NCI-H1105 (cell line): Measurements from ENCODE around the gene SLC35D1.

ENCODE experiments used
- DNase-seq: peaks from one replicate; lab custom pipeline; 2025; lab: John Stamatoyannopoulos, UW

Gene SLC35D1

DNA sequence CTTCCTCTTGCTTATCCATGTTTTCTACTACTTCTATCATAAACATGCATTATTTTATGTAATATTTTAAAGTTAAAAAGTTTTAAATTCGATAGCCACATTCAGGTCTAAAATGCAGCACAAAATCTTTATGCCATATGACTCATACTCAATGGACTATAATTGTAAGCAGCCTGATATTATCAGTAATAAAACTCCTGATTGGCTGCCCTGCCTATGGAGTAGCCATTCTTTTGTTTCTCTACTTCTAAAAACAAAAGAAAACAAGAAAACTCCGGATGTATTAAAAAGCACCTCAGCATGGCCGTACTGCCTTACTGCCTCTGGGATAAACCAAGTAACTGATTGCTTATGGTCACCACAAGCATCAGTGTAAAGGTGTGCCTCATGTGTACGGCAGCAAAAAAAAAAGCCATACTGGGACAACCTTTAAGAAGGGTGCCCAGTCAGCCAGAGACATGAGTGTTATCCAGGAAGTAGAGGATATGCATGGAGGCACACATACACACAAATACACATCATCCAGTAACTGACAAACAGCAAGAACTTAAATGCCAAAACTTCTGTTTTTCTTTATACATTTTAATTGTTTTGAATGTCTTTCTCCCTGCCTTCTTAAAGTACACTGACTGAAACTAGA lies 9.2 kb downstream of the SLC35D1 start:
- DNase-seq: no peak

DNA sequence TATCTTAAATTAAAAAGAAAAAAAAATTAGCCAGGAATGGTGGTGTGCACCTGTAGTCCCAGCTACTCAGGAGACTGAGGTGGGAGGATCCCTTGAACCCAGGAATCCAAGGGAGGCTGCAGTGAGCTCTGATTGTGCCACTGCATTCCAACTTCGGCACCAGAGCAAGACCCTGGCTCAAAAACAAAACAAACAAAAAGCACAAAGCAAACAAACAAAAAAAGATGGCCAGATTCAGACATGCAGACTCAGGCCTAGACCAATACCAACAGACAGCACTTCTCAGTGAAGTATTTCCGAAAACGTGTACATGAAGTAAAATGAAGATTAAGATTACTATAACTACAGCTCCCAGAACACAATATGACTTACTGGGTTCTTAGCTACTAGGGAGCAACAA lies 10.6 kb downstream of the SLC35D1 start:
- DNase-seq: no peak

DNA sequence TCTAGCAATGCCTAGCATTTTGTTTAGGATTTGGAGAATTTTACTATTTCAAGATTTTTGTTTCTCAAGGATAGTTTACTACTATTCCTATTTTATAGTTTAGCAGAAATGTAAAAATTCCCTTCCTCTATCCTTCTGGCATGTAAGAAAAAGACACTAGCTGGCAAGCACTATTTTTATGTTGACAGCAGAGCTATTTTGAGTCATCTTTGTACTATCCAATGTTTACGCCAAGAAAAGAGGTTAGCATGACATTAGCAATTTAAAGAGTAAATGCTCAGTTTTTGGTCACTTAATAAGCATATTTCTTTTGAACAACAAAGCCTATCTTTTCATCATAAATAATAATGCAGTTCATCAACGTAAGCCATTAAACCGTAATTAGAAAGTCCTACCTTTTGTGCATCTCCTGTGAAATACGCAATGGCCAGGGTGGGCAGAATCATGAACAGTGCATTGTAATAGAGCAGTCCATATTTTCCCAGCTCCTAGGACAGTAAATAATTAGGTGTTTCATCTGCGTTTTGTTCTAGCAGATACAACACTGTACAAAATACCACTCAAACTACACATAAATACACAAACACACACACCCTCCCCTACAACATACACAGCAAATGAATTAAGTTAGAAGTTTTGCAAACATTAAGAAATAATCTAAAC lies 12.0 kb downstream of the SLC35D1 start:
- no peak for DNase-seq

DNA sequence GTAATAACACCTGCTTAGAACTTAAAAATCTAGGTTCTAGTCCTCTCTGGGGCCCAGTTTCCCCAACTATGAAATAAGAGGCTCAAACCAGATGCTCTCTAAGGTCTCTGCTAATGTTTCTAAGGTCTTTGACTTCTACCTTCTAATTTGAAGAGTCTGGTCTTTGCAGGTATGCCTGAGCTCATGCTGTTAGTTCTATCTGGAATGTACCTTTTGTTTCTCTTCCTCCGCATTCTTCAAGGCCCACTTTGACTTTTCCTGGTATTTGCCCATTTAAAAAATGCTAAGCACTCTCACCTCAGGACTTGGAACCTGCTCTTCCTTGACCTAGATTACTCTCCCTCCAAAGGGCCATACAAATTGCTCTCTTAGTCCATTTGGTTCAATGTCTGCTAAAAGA lies 13.5 kb downstream of the SLC35D1 start:
- DNase-seq: no peak

DNA sequence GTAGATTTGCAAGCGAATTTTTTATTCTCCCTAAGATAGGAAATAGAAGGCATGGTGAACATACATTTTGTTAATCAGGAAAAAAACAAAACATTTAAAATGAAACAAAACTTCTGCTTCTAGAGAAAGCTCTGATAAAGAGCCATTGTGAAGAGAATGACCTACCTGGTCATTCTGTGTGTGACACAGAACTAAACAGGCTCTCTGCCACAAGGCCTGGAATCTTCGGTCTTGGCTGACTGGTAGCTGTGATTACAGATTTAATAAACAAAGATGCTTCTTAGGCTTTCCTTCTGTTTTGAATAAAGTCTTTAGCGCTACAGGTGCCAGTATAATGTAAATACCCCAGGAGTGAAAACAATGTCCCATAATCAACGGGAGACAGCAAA lies 22.1 kb downstream of the SLC35D1 start:
- no peak for DNase-seq

DNA sequence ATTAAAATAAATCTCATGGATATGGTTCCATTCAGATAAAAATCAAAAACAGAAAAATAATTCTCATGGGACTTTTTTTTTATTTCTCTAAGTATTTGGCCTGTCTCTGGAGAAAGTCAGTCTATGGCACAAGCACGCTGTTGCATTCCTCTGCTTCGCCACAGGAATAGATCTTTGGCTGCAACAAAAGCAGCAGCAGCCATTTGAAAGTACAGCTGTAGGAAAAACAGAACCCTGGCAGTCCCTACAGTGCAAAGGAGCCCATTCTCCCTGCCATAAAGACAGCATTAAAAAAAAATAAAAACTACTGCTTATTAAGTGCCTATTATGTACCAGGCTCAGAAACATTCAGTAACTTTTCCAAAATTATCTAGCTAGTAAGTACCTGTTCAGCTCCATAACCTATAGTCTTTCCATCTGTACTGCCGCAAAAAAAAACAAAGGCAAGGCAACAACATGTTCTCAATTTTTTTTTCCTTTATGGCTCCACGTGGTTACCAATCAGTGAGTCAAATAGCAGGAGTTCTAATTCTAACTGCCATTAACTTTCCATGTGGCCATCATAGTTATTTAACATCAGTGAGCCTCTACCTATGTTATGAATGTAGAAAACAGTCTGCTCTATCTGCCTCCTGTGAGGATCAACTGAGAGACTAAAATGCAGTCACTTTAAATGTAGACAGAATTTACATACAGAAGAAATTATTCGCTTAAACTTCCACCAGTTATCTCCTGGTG lies 22.7 kb downstream of the SLC35D1 start:
- no peak for DNase-seq

DNA sequence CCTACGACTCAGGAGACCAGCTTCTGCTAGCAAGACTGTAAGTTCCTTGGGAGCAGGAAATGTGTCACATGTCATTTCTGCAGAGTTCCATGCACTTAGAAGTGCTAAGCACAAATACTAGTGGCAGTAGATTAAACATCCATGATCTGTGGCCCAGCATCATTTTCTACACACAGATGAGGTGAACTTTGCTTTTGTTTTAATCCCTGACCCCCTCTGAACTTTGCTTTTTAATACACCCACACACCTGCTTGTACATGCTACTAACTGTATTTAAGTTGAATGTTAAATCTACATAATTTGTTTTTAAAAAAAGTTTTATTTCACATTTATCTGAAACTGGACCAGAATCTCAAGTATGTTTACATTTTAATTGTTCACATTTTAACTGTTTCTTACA lies 24.5 kb downstream of the SLC35D1 start:
- no peak for DNase-seq

DNA sequence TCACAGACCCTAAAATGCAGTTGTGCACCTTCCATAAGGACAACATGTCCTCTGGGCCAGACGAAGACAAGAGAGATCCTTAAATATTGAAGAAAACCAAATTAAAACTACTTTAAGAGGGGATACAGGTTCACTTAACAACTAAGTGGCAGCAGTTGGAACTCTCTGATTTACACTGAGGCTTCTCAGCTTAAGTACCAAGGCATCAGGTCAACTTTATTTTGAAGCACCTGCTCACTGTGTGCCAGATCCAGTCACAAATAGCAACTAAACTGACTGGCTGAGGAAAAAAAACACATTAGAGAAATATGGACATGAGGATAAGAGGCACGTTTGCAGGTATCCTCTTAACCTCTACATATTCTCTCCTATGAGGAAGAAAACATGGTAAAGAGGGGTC lies 33.2 kb downstream of the SLC35D1 start:
- DNase-seq: no peak

DNA sequence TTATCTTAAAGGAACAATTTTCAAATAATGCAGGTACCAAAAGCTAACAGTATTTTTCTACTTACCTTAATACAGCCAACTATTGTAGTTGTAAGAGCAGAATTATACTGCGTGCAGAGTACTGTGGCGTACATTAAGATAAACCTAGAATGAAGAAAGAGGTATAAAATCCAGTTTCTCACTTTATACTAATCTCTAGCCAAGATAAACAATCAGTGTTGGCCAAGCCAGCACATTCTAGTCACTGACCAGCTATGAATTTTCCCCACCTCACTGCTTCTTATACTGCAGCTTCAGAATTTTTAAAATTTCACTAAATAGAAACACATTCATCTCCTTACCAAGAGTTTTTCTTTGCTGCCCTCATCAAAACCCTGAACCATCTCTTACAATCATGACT lies 33.6 kb downstream of the SLC35D1 start:
- DNase-seq: no peak

DNA sequence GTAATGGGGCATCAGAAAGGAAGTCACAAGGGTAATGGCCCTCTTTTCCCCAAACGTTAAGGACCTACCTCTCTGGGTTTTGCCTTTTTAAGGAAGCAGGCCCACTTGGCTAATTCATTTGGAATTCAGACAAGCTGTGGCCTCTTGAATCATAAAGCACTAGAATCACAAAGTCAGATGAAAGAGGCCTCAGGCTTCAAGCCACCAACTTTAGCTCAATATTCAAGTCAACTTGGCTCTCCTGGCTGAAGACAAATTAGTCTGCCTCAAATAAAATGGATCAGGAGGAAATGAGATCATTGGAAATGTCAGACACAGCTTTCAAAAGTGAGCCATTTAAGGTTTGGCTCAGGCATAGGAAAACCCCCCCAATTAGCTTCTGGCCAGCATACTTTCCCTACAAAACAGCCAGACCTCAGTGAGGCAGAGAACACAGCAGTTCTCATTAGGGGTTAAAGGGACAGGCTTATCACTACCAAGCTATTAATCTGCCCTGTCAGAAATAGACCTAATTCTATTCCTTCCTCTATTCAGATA lies 34.3 kb downstream of the SLC35D1 start:
- DNase-seq: no peak

DNA sequence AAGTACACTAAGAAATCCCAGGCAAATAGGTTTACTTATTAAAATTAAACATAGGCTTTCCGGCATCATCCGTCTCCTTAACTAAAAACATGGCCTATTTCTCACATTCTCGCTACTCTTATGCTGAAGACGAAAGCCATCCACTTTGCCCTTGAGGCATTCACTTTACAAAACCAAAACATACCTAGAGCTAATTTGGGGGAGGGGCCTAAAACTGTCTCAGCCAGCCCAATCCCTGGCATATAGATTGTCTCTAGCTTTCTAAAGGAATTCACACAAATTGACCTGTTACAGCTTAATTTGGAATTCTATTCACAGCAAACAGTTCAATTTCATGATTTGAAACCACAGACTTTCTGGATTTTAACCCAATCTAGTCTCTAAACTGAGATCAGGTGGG lies 34.8 kb downstream of the SLC35D1 start:
- no peak for DNase-seq

DNA sequence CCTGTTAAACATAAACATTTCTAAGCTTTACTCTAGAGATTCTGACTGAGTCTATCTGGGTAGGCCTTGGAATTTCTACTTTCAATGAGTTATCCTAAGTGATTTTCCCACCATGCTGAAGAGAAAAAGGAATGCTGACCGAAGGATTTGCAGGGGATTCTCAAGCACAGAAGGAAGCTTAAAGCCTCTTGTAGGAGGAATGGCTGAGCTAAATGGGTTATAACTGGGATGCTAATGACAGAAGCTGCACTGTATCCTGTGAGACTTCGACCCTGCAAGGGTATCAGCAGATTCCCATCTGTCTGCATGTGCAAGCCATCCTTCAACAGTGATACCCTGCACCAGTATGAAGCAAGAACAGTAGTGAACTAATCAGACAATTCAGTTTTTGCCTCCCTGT lies 35.4 kb downstream of the SLC35D1 start:
- no peak for DNase-seq

DNA sequence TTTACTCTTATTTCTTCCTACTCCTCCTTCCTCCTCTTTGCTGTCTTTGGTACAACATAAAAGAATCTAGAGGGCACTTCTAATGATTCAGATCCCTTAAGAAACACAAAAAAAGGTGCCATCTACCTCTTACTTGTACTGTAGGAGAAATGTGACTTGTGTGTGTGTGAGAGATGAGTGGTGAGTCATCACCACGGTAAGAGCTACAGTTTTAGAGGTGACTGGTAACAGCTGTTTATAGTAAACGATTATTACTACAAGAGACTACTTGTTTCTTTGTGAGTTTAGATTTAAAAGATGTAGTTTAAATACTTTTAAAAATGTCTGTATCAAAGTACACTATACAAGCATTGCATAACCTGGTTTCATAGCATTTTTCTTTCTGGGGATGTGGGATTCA lies 40.4 kb downstream of the SLC35D1 start:
- DNase-seq: no peak

DNA sequence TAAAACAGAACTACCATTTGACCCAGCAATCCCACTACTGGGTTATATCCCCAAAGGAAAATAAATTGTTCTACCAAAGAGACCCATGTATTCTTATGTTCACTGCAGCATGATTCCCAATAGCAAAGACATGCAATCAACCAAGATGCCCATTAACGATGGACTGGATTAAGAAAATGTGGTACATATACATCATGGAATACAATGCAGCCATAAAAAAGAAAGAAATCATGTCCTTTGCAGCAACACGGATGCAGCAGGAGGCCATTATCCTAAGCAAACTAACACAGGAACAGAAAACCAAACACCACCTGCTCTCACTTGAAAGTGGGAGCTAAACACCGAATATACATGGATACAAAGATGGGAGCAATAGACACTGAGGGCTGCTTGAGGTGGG lies 44.2 kb downstream of the SLC35D1 start:
- no peak for DNase-seq

DNA sequence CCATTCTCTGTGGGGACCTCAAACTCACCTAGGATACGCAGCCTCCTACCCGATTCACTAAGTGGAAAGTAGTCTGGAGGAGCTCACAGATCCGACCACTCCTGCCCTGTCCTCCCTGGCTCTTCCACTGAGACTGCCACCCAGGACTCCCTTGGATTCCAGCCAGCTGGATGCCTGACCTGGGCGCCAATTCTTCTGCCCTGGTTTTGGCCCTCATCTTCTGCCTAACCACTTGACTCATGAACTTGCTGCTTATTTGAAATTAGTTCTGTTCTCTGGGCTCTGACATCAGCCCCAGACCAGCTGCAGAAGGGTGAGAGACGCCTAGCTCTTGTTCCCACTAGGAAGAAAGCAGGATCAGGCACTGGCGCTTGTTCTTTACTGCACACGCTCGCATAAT lies 48.9 kb downstream of the SLC35D1 start:
- DNase-seq: no peak

DNA sequence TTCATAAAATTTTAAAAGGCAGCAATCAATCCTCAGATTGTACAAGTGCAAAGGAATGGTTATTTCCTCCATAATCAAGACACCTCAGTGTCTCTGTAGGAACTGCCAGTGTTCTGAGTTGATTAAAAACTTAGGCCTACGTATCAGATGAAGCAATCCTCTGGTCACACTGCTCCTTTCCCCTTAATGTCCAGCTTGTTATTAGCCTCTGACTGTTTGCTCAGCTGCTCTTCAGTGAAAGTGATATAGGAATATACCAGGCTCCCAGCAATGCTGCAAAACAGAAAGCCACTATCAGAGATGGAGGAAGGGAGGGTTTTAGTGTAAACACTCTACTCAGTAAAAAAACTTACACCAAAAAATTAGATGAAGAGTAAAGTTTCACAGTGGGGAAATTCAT lies 49.8 kb downstream of the SLC35D1 start:
- DNase-seq: no peak

DNA sequence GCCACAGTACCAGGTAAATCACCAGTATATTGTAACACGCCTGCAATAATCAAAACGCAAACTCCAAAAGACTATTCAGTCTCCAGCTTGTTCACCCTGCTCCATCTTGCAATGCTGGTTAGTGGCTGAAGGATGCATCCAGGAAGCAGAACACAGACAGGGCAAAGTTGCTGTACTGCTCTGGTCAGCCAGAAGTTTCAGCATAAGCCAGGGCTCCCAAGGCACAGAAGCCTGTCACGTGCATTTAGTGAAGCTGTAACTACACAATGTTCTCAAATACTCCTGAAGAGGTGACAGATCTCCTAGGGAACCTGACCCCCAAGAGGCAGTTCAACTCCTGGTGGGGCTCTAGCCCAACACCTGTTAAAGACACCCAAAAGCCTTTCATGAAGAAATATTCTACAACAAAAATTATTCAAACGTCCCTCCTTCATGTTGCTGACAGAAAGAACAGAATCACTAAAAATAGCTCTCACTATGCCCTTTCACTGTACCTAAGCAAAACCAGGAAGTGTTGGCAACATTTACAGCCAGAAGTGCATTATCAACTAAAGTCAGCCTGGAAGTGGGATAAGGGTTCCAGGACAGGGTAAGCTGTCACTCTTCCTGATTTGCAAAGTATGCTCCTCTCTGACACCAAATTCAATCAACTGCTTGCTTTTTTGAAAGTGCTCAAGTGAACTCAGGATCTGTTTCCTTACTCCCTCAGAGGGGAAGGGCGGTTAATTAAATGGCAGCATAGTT lies 52.1 kb downstream of the SLC35D1 start:
- no peak for DNase-seq

DNA sequence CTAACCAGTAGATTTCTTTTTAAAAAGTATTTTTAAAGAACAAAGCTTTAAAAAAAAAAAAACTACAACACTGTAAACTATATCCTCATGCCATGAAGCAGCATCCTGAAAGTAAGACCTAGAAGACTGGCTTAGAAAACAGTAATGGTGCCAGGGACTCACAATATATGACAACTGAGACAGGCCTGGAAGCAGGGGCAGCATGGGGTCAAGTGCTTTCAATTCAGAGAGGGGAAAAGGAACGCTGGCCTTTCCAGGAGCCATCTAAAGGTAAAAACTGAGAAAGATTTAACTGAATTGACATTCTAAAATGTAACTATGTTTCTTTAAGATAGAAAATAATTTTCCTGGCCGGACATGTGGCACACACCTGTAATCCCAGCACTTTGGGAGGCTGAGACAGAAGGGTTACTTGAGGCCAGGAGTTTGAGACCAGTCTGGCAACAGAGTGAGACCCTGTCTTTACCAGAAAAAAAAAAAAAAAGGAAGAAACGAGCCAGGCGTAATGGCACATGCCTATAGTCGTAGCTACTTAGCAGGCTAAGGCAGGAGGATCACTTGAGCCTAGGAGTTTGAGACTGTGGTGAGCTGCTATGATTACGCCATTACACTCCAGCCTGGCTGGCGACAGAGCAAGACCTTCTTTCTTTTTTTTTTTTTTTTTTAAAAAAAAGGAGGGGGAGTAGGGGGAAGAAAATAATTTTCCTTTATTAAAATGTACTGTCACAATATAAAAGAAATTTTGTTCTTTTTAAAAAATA lies 54.1 kb downstream of the SLC35D1 start:
- DNase-seq: no peak

DNA sequence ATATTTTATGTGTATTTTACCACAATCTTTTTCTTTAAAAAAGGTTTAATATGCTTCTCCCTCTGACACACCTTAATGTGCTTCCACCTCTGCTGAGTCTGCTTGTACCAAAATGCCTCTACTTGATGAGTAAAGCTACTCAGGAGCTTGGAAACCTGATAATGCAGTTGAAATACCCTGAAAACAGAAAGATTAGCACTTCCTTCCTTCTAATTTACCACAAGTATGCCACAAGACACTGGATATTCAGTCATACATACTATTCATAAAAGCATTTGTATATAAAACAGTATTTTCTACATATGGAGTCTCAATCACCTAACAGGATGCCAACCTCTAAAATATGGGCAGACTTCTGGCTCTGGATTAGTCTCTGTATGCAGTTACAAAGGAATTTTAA lies 55.0 kb downstream of the SLC35D1 start:
- DNase-seq: no peak

DNA sequence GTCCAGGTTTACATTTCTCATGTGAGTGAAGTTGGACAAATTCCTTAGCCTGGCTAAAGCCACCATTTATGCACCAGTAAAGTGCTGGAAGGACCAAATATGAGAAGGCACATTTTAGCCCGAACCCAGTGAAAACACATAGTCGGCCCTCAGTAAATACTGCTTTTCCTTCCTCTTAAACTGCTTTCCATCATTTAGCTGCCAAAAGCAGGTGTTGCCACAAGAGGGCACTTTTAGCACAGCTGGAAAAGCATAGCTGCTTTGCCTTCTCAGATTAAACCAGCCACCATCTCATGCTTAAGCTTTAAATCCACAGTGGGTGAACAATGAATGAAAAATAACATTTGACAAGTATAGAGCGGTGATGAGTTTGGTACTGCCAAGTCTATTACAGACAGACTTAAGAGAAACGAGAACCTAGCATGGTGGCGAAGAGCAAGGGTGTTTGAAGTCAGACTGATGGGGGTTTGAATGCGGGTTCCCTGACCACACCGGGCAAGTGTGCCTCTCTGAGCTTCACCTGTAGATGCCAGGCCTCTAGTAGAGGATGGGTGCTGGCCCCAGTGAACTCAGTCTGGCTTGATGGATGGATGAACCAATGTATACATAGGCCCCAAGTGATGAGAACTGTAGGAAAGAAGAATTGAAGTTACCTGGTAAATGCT lies 57.8 kb downstream of the SLC35D1 start:
- DNase-seq: peak; percentile 54

DNA sequence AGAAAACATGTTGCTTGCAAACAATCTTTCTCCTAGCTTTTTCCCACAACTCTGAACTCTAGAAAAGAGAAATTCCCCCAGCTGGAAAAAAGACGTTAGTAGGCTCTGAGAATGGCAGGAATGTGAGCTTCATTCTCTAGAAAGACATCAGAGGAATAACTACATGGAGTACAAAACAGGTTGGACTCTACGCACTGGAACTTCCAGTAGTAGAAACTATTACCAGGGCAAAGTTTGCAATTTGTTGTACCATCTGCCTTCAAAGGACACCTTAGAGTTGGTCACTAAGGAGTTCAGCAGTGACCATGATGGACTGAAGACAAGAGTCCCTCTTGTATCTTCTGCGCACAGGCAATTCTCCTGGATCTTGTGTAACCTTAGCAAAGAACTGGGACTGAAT lies 60.9 kb downstream of the SLC35D1 start:
- DNase-seq: no peak
